Measurements from ENCODE around the gene ANAPC4. TPM values are rescaled to one million over a fixed set of nuclear protein-coding genes. Genes with fewer than 3 reads are reported as not detected.

Gene ANAPC4
- total and polyA plus RNA-seq, 2 of the 13 experiments (the other 11 are each of a cell fraction or from before 2014, with no cell fraction given), result 14.5 to 30.2 TPM

- TF ChIP-seq ZNF142 (CRISPR knock-in tag; IDR thresholded peaks at IDR 0.05) (no peak), SP2 (CRISPR knock-in tag; IDR thresholded peaks at IDR 0.05) (peak; percentile 16; the same call in 1 of the 2 replicates), ZNF510 (CRISPR knock-in tag; IDR thresholded peaks at IDR 0.05; ENCODE audit: low read depth) (no peak), MYNN (CRISPR knock-in tag; IDR thresholded peaks at IDR 0.05; ENCODE audit: low read depth) (no peak), ZNF800 (CRISPR knock-in tag; IDR thresholded peaks at IDR 0.05) (no peak), SMAD3 (CRISPR knock-in tag; IDR thresholded peaks at IDR 0.05) (no peak), MXD1 (CRISPR knock-in tag; IDR thresholded peaks at IDR 0.05) (peak; percentile 25; the same call in 1 of the 2 replicates), HDAC1 (CRISPR knock-in tag; IDR thresholded peaks at IDR 0.05) (peak; percentile 43), EZH2 (conservative IDR thresholded peaks at IDR 0.05; ENCODE audit: low read depth, low read length) (no peak), PREB (CRISPR knock-in tag; IDR thresholded peaks at IDR 0.05) (no peak), ZNF607 (CRISPR knock-in tag; IDR thresholded peaks at IDR 0.05; ENCODE audit: borderline replicate concordance) (no peak), ZNF138 (CRISPR knock-in tag; IDR thresholded peaks at IDR 0.05; ENCODE audit: low read depth) (no peak), ETV5 (CRISPR knock-in tag; IDR thresholded peaks at IDR 0.05; ENCODE audit: borderline replicate concordance) (peak; percentile 80), MIER2 (CRISPR knock-in tag; IDR thresholded peaks at IDR 0.05) (no peak), RARA (CRISPR knock-in tag; IDR thresholded peaks at IDR 0.05) (no peak), KDM6A (CRISPR knock-in tag; IDR thresholded peaks at IDR 0.05; ENCODE audit: low read depth) (no peak), ZBTB7A (CRISPR knock-in tag; IDR thresholded peaks at IDR 0.05) (no peak), ZNF691 (CRISPR knock-in tag; IDR thresholded peaks at IDR 0.05; ENCODE audit: borderline replicate concordance, low read depth) (no peak), NFYB (CRISPR knock-in tag; IDR thresholded peaks at IDR 0.05) (no peak), ZNF678 (CRISPR knock-in tag; IDR thresholded peaks at IDR 0.05) (0 out of 2 replicates have a peak, but pooled peaks have one; percentile 45)
These were observed at the start of gene ANAPC4 (continued) for GRCh38 chr4:25376754-25377571.
